SK-N-MC (cell line): ENCODE measurements around the gene TBCB.
"Not testable (repeated sequence)": the region's sequence is repeated elsewhere in the genome, so short reads cannot be mapped to it uniquely, and the experiment has no call there.

Experiments
- DNase-seq: peaks from one replicate; pipeline ENCODE4 v3.0.0-alpha.2; 2011; ENCODE audit warnings: low read depth, low spot score
- H3K27ac ChIP-seq: fragments of 200-600 bp; sonication (generic); 2 replicates; pipeline ENCODE4 v1.5.1; 2016; ENCODE audit warnings: mixed run types
- H3K36me3 ChIP-seq: fragments of 200-600 bp; sonication (generic); 2 replicates; pipeline ENCODE4 v1.6.1; 2017; ENCODE audit warnings: antibody characterized with exemption, low read length, mixed read lengths; ENCODE audit not compliant: insufficient read depth
- H3K4me3 ChIP-seq: fragments of 200-600 bp; sonication (generic); 2 replicates; pipeline ENCODE4 v1.5.1; 2016
- H3K9ac ChIP-seq: fragments of 200-600 bp; sonication (generic); 2 replicates; pipeline ENCODE4 v1.8.0; 2017; ENCODE audit warnings: mixed run types, mixed read lengths; ENCODE audit not compliant: insufficient read length
- H3K9me3 ChIP-seq: fragments of 200-600 bp; sonication (generic); 2 replicates; pipeline ENCODE4 v1.6.1; 2017; ENCODE audit warnings: low read depth, mild to moderate bottlenecking, antibody characterized with exemption, low read length, moderate library complexity, mixed read lengths
- EZH2 ChIP-seq: fragments of 200-600 bp; sonication (generic); IDR thresholded peaks from one replicate; pipeline ENCODE4 v1.6.1; 2017; ENCODE audit warnings: antibody characterized with exemption
- FOXP2 ChIP-seq: optimal IDR thresholded peaks from 2 replicates; pipeline ENCODE3; 2011; ENCODE audit warnings: mild to moderate bottlenecking, moderate library complexity; ENCODE audit not compliant: insufficient read depth; ENCODE audit errors: extremely low read length, control extremely low read depth
- POLR2AphosphoS5 ChIP-seq: IDR thresholded peaks from 2 replicates; pipeline ENCODE4 v1.6.1; 2012; ENCODE audit warnings: mild to moderate bottlenecking, low read depth, low read length, borderline replicate concordance

The TBCB gene

GRCh38 chr19:36120092-36120983 is 5.1 kb downstream of the TBCB start:
- no peak for DNase-seq
- H3K9me3 ChIP-seq = no peaks in the 10 kb centered on the region
- H3K4me3 ChIP-seq = no peak overlapping the region
- peaks cover 6% of the 10 kb centered on the region; the same call in 1 of the 2 replicates for H3K36me3 ChIP-seq
- TF ChIP-seq EZH2 (no peak), FOXP2 (no peak), POLR2AphosphoS5 (no peak)
- no peak overlapping the region for H3K27ac ChIP-seq
- peak overlapping the region; percentile 55 for H3K9ac ChIP-seq

- peaks cover 6% of the 10 kb centered on the region; the same call in 1 of the 2 replicates for H3K36me3 ChIP-seq
Observed at GRCh38 chr19:36120984-36121358, 5.7 kb downstream of the TBCB start.

GRCh38 chr19:36121486-36122124 is 6.3 kb downstream of the TBCB start:
- peaks cover 6% of the 10 kb centered on the region; the same call in 1 of the 2 replicates for H3K36me3 ChIP-seq
- no peak for DNase-seq
- no peak overlapping the region for H3K27ac ChIP-seq

More at GRCh38 chr19:36120984-36121358, 5.7 kb downstream of the TBCB start:
- Histone ChIP-seq H3K9ac (no peak overlapping the region), H3K9me3 (no peaks in the 10 kb centered on the region), H3K27ac (no peak overlapping the region), H3K4me3 (no peak overlapping the region)
- TF ChIP-seq POLR2AphosphoS5 (no peak), FOXP2 (no peak), EZH2 (no peak)
- no peak for DNase-seq

GRCh38 chr19:36125557-36125956 is 10.3 kb downstream of the TBCB start:
- no peak overlapping the region for H3K9ac ChIP-seq
- no peak overlapping the region for H3K4me3 ChIP-seq
- H3K36me3 ChIP-seq = no peaks in the 10 kb centered on the region; the same call in 1 of the 2 replicates
- no peak for TF ChIP-seq FOXP2
- DNase-seq = no peak
- H3K27ac ChIP-seq = no peak overlapping the region
- H3K9me3 ChIP-seq = no peaks in the 10 kb centered on the region

More at GRCh38 chr19:36121486-36122124, 6.3 kb downstream of the TBCB start:
- Histone ChIP-seq H3K9ac (no peak overlapping the region), H3K4me3 (no peak overlapping the region), H3K9me3 (no peaks in the 10 kb centered on the region)
- TF ChIP-seq EZH2 = no peak
- TF ChIP-seq POLR2AphosphoS5 = no peak
- TF ChIP-seq FOXP2 = no peak

GRCh38 chr19:36128392-36128736 is 13.1 kb downstream of the TBCB start:
- Histone ChIP-seq H3K27ac (peak overlapping the region; percentile 83), H3K9me3 (no peaks in the 10 kb centered on the region), H3K4me3 (peak overlapping the region; percentile 77), H3K36me3 (no peaks in the 10 kb centered on the region; the same call in 1 of the 2 replicates), H3K9ac (peak overlapping the region; percentile 56)
- no peak for DNase-seq
- TF ChIP-seq EZH2 (no peak), POLR2AphosphoS5 (no peak)

GRCh38 chr19:36131221-36131620 is 16.0 kb downstream of the TBCB start:
- H3K9me3 ChIP-seq, H3K9ac ChIP-seq, DNase-seq, H3K4me3 ChIP-seq, H3K27ac ChIP-seq, H3K36me3 ChIP-seq: not testable (repeated sequence)

- not testable (repeated sequence) for H3K9me3 ChIP-seq, H3K9ac ChIP-seq, H3K4me3 ChIP-seq, DNase-seq, H3K36me3 ChIP-seq, H3K27ac ChIP-seq
Observed at GRCh38 chr19:36134867-36135266, 19.6 kb downstream of the TBCB start.

GRCh38 chr19:36136964-36137686 is 21.9 kb downstream of the TBCB start:
- no peak for TF ChIP-seq EZH2
- no peak for TF ChIP-seq POLR2AphosphoS5
- TF ChIP-seq FOXP2 = no peak
- DNase-seq = no peak
- Histone ChIP-seq H3K9me3 (no peaks in the 10 kb centered on the region), H3K36me3 (peaks cover 7% of the 10 kb centered on the region; the same call in 1 of the 2 replicates), H3K27ac (no peak overlapping the region), H3K9ac (no peak overlapping the region), H3K4me3 (no peak overlapping the region)

- no peak for TF ChIP-seq POLR2AphosphoS5
- TF ChIP-seq EZH2 = no peak
- TF ChIP-seq FOXP2 = no peak
- Histone ChIP-seq H3K9me3 (no peaks in the 10 kb centered on the region), H3K9ac (peak overlapping the region; percentile 87), H3K27ac (no peak overlapping the region), H3K4me3 (peak overlapping the region; percentile 88), H3K36me3 (peaks cover 19% of the 10 kb centered on the region)
- DNase-seq = no peak
Observed at GRCh38 chr19:36139120-36139472, 23.8 kb downstream of the TBCB start.
